HCT116 (cell line): ENCODE data around the gene CTNNA1.
A peak's percentile ranks its signal among the peaks of the same experiment; 100 is the strongest.

Experiments
- CEBPB ChIP-seq: IDR thresholded peaks from 2 replicates; pipeline ENCODE4 v1.6.1; 2012; ENCODE audit warnings: low read depth
- CTCF ChIP-seq, 3 experiments: fragments of 200-600 bp in 1 of 3; sonication (generic) in 1 of 3; IDR thresholded peaks in 2 of 3; conservative IDR thresholded peaks in 1 of 3; 2 replicates each; pipeline ENCODE4 v1.5.1; 2012 to 2017; ENCODE audit warnings: low read depth in 2 of 3, low read length in 2 of 3, antibody characterized with exemption in 1 of 3, borderline replicate concordance in 1 of 3, control low read depth in 1 of 3, mild to moderate bottlenecking in 1 of 3, mixed read lengths in 1 of 3, mixed run types in 1 of 3, moderate library complexity in 1 of 3; ENCODE audit not compliant: insufficient read depth in 1 of 3
- EGR1 ChIP-seq: IDR thresholded peaks from 2 replicates; pipeline ENCODE4 v1.6.1; 2012; ENCODE audit warnings: low read depth
- ELF1 ChIP-seq: IDR thresholded peaks from 2 replicates; pipeline ENCODE4 v1.6.1; 2012; ENCODE audit warnings: low read depth, borderline replicate concordance
- EZH2 ChIP-seq: fragments of 200-600 bp; sonication (generic); IDR thresholded peaks from 2 replicates; pipeline ENCODE4 v1.6.1; 2017; ENCODE audit warnings: antibody characterized with exemption, mixed run types
- MAX ChIP-seq: IDR thresholded peaks from 2 replicates; pipeline ENCODE4 v1.6.1; 2012
- POLR2A ChIP-seq: IDR thresholded peaks from 2 replicates; pipeline ENCODE4 v1.7.0; 2011; ENCODE audit warnings: borderline replicate concordance; ENCODE audit not compliant: insufficient read depth, insufficient read length; ENCODE audit errors: extremely low read depth
- POLR2AphosphoS5 ChIP-seq: IDR thresholded peaks from 2 replicates; pipeline ENCODE4 v1.6.1; 2011; ENCODE audit warnings: mild to moderate bottlenecking, low read depth, low read length, moderate library complexity
- RAD21 ChIP-seq: IDR thresholded peaks from 2 replicates; pipeline ENCODE4 v1.6.1; 2012; ENCODE audit warnings: low read depth, mild to moderate bottlenecking
- REST ChIP-seq: IDR thresholded peaks from 2 replicates; pipeline ENCODE4 v1.6.1; 2012; ENCODE audit warnings: low read depth
- SIN3A ChIP-seq: IDR thresholded peaks from 2 replicates; pipeline ENCODE4 v1.6.1; 2012; ENCODE audit warnings: low read depth
- YY1 ChIP-seq: IDR thresholded peaks from 2 replicates; pipeline ENCODE4 v1.6.1; 2011; ENCODE audit warnings: low read length, low read depth, moderate library complexity, mild to moderate bottlenecking; ENCODE audit not compliant: insufficient replicate concordance; ENCODE audit errors: extremely low read depth
- ZNF274 ChIP-seq: fragments of 200-500 bp; sonication (Bioruptor generic); IDR thresholded peaks from 2 replicates; pipeline ENCODE4 v1.6.1; 2014; ENCODE audit warnings: mild to moderate bottlenecking, low read depth, low read length, inconsistent platforms

GRCh38 chr5:138905541-138905940 is 152.3 kb downstream of the CTNNA1 start:
- TF ChIP-seq CTCF (IDR thresholded peaks at IDR 0.05 in 2 of 3, conservative IDR thresholded peaks at IDR 0.05 in 1 of 3; ENCODE audit: borderline replicate concordance in 1 of 3, insufficient read depth in 1 of 3, low read depth in 2 of 3, low read length in 2 of 3) (no peak), POLR2A (no peak), MAX (no peak), POLR2AphosphoS5 (0 out of 2 replicates have a peak, but pooled peaks have one; percentile 6), ZNF274 (no peak), EZH2 (no peak), CEBPB (no peak), EGR1 (no peak), YY1 (no peak), ELF1 (no peak), REST (no peak), SIN3A (no peak), RAD21 (no peak)
